ENCODE data around the gene MEOX2.

Gene MEOX2

GRCh38 chr7:15603124-15603523 lies 83.4 kb downstream of the MEOX2 start:
- H3K9me3 ChIP-seq (ENCODE audit: control insufficient read depth in 1 of 2, low read length in 2 of 2), result peaks cover 3 to 4% of the 10 kb centered on the region in 2 donors
- no peak overlapping the region for H3K4me3 ChIP-seq (ENCODE audit: low read depth in 1 of 2, low read length in 2 of 2)
- no peak overlapping the region for H3K9ac ChIP-seq (ENCODE audit: low read depth in 1 of 2, low read length in 2 of 2)
- no peaks in the 10 kb centered on the region for H3K27me3 ChIP-seq (ENCODE audit: control insufficient read depth in 1 of 2, insufficient read depth in 2 of 2, low read length in 2 of 2)
- no peaks in the 10 kb centered on the region for H3K36me3 ChIP-seq (ENCODE audit: control insufficient read depth in 1 of 2, insufficient read depth in 2 of 2, low read length in 2 of 2)
- no peak overlapping the region for H3K27ac ChIP-seq (ENCODE audit: low read depth, low read length)
- H3K4me1 ChIP-seq (ENCODE audit: control insufficient read depth in 1 of 2, insufficient read depth in 2 of 2, low read length in 2 of 2), result no peaks in the 10 kb centered on the region

GRCh38 chr7:15602236-15602635 lies 84.2 kb downstream of the MEOX2 start:
- H3K36me3 ChIP-seq (ENCODE audit: control insufficient read depth in 1 of 2, insufficient read depth in 2 of 2, low read length in 2 of 2), result no peaks in the 10 kb centered on the region
- H3K4me3 ChIP-seq (ENCODE audit: low read depth in 1 of 2, low read length in 2 of 2), result no peak overlapping the region
- no peaks in the 10 kb centered on the region for H3K4me1 ChIP-seq (ENCODE audit: control insufficient read depth in 1 of 2, insufficient read depth in 2 of 2, low read length in 2 of 2)
- H3K27ac ChIP-seq (ENCODE audit: low read depth, low read length), result no peak overlapping the region
- no peaks in the 10 kb centered on the region for H3K27me3 ChIP-seq (ENCODE audit: control insufficient read depth in 1 of 2, insufficient read depth in 2 of 2, low read length in 2 of 2)
- H3K9ac ChIP-seq (ENCODE audit: low read depth in 1 of 2, low read length in 2 of 2), result no peak overlapping the region
- peaks cover 3 to 4% of the 10 kb centered on the region in 2 donors for H3K9me3 ChIP-seq (ENCODE audit: control insufficient read depth in 1 of 2, low read length in 2 of 2)

GRCh38 chr7:15601175-15601574 lies 85.3 kb downstream of the MEOX2 start:
- Histone ChIP-seq H3K9me3 (ENCODE audit: control insufficient read depth in 1 of 2, low read length in 2 of 2) (peaks cover 3 to 4% of the 10 kb centered on the region in 2 donors), H3K27me3 (ENCODE audit: control insufficient read depth in 1 of 2, insufficient read depth in 2 of 2, low read length in 2 of 2) (no peaks in the 10 kb centered on the region), H3K9ac (ENCODE audit: low read depth in 1 of 2, low read length in 2 of 2) (no peak overlapping the region), H3K36me3 (ENCODE audit: control insufficient read depth in 1 of 2, insufficient read depth in 2 of 2, low read length in 2 of 2) (no peaks in the 10 kb centered on the region), H3K27ac (ENCODE audit: low read depth, low read length) (no peak overlapping the region), H3K4me1 (ENCODE audit: control insufficient read depth in 1 of 2, insufficient read depth in 2 of 2, low read length in 2 of 2) (no peaks in the 10 kb centered on the region), H3K4me3 (ENCODE audit: low read depth in 1 of 2, low read length in 2 of 2) (no peak overlapping the region)

- H3K36me3 ChIP-seq (ENCODE audit: control insufficient read depth in 1 of 2, insufficient read depth in 2 of 2, low read length in 2 of 2), result no peaks in the 10 kb centered on the region
- no peak overlapping the region for H3K4me3 ChIP-seq (ENCODE audit: low read depth in 1 of 2, low read length in 2 of 2)
- peaks cover 3 to 4% of the 10 kb centered on the region in 2 donors for H3K9me3 ChIP-seq (ENCODE audit: control insufficient read depth in 1 of 2, low read length in 2 of 2)
- H3K9ac ChIP-seq (ENCODE audit: low read depth in 1 of 2, low read length in 2 of 2), result no peak overlapping the region
- no peak overlapping the region for H3K27ac ChIP-seq (ENCODE audit: low read depth, low read length)
- no peaks in the 10 kb centered on the region for H3K27me3 ChIP-seq (ENCODE audit: control insufficient read depth in 1 of 2, insufficient read depth in 2 of 2, low read length in 2 of 2)
- no peaks in the 10 kb centered on the region for H3K4me1 ChIP-seq (ENCODE audit: control insufficient read depth in 1 of 2, insufficient read depth in 2 of 2, low read length in 2 of 2)
These were observed 86.2 kb downstream of the MEOX2 start for GRCh38 chr7:15600298-15600697.

- no peaks in the 10 kb centered on the region for H3K36me3 ChIP-seq (ENCODE audit: control insufficient read depth in 1 of 2, insufficient read depth in 2 of 2, low read length in 2 of 2)
- H3K9me3 ChIP-seq (ENCODE audit: control insufficient read depth in 1 of 2, low read length in 2 of 2), result peaks cover under 1 to 4% of the 10 kb centered on the region in 2 donors
- H3K4me3 ChIP-seq (ENCODE audit: low read depth in 1 of 2, low read length in 2 of 2), result no peak overlapping the region
- no peak overlapping the region for H3K9ac ChIP-seq (ENCODE audit: low read depth in 1 of 2, low read length in 2 of 2)
- no peaks in the 10 kb centered on the region for H3K4me1 ChIP-seq (ENCODE audit: control insufficient read depth in 1 of 2, insufficient read depth in 2 of 2, low read length in 2 of 2)
- H3K27me3 ChIP-seq (ENCODE audit: control insufficient read depth in 1 of 2, insufficient read depth in 2 of 2, low read length in 2 of 2), result no peaks in the 10 kb centered on the region
- no peak overlapping the region for H3K27ac ChIP-seq (ENCODE audit: low read depth, low read length)
These were observed 92.0 kb downstream of the MEOX2 start for GRCh38 chr7:15594461-15594860.

- Histone ChIP-seq H3K4me1 (ENCODE audit: control insufficient read depth in 1 of 2, insufficient read depth in 2 of 2, low read length in 2 of 2) (no peaks in the 10 kb centered on the region), H3K27ac (ENCODE audit: low read depth, low read length) (no peak overlapping the region), H3K36me3 (ENCODE audit: control insufficient read depth in 1 of 2, insufficient read depth in 2 of 2, low read length in 2 of 2) (no peaks in the 10 kb centered on the region), H3K9ac (ENCODE audit: low read depth in 1 of 2, low read length in 2 of 2) (no peak overlapping the region), H3K27me3 (ENCODE audit: control insufficient read depth in 1 of 2, insufficient read depth in 2 of 2, low read length in 2 of 2) (no peaks in the 10 kb centered on the region), H3K9me3 (ENCODE audit: control insufficient read depth in 1 of 2, low read length in 2 of 2) (no peaks in the 10 kb centered on the region), H3K4me3 (ENCODE audit: low read depth in 1 of 2, low read length in 2 of 2) (no peak overlapping the region)
These were observed 93.1 kb downstream of the MEOX2 start for GRCh38 chr7:15593382-15593781.

GRCh38 chr7:15586266-15586665 lies 100.2 kb downstream of the MEOX2 start:
- Histone ChIP-seq H3K27me3 (ENCODE audit: control insufficient read depth in 1 of 2, insufficient read depth in 2 of 2, low read length in 2 of 2) (no peaks in the 10 kb centered on the region), H3K4me3 (ENCODE audit: low read depth in 1 of 2, low read length in 2 of 2) (no peak overlapping the region), H3K27ac (ENCODE audit: low read depth, low read length) (no peak overlapping the region), H3K9ac (ENCODE audit: low read depth in 1 of 2, low read length in 2 of 2) (no peak overlapping the region), H3K9me3 (ENCODE audit: control insufficient read depth in 1 of 2, low read length in 2 of 2) (peaks cover 6 to 15% of the 10 kb centered on the region in 2 donors), H3K4me1 (ENCODE audit: control insufficient read depth in 1 of 2, insufficient read depth in 2 of 2, low read length in 2 of 2) (peaks cover 0 to under 1% of the 10 kb centered on the region in 2 donors), H3K36me3 (ENCODE audit: control insufficient read depth in 1 of 2, insufficient read depth in 2 of 2, low read length in 2 of 2) (no peaks in the 10 kb centered on the region)

- Histone ChIP-seq H3K4me1 (ENCODE audit: control insufficient read depth in 1 of 2, insufficient read depth in 2 of 2, low read length in 2 of 2) (peaks cover 8 to 9% of the 10 kb centered on the region in 2 donors), H3K4me3 (ENCODE audit: low read depth in 1 of 2, low read length in 2 of 2) (no peak overlapping the region)
These were observed 101.9 kb downstream of the MEOX2 start for GRCh38 chr7:15584575-15584974.

GRCh38 chr7:15582773-15583172 lies 103.7 kb downstream of the MEOX2 start:
- no peak overlapping the region for H3K9ac ChIP-seq (ENCODE audit: low read depth in 1 of 2, low read length in 2 of 2)
- no peaks in the 10 kb centered on the region for H3K36me3 ChIP-seq (ENCODE audit: control insufficient read depth in 1 of 2, insufficient read depth in 2 of 2, low read length in 2 of 2)
- peaks cover 8 to 9% of the 10 kb centered on the region in 2 donors for H3K4me1 ChIP-seq (ENCODE audit: control insufficient read depth in 1 of 2, insufficient read depth in 2 of 2, low read length in 2 of 2)
- H3K4me3 ChIP-seq (ENCODE audit: low read depth in 1 of 2, low read length in 2 of 2), result no peak overlapping the region
- H3K9me3 ChIP-seq (ENCODE audit: control insufficient read depth in 1 of 2, low read length in 2 of 2), result peaks cover 6 to 15% of the 10 kb centered on the region in 2 donors
- no peaks in the 10 kb centered on the region for H3K27me3 ChIP-seq (ENCODE audit: control insufficient read depth in 1 of 2, insufficient read depth in 2 of 2, low read length in 2 of 2)
- H3K27ac ChIP-seq (ENCODE audit: low read depth, low read length), result no peak overlapping the region

More at GRCh38 chr7:15584575-15584974, 101.9 kb downstream of the MEOX2 start:
- Histone ChIP-seq H3K36me3 (ENCODE audit: control insufficient read depth in 1 of 2, insufficient read depth in 2 of 2, low read length in 2 of 2) (no peaks in the 10 kb centered on the region), H3K9me3 (ENCODE audit: control insufficient read depth in 1 of 2, low read length in 2 of 2) (peaks cover 6 to 15% of the 10 kb centered on the region in 2 donors), H3K27ac (ENCODE audit: low read depth, low read length) (no peak overlapping the region), H3K9ac (ENCODE audit: low read depth in 1 of 2, low read length in 2 of 2) (no peak overlapping the region), H3K27me3 (ENCODE audit: control insufficient read depth in 1 of 2, insufficient read depth in 2 of 2, low read length in 2 of 2) (no peaks in the 10 kb centered on the region)

- Histone ChIP-seq H3K4me1 (ENCODE audit: control insufficient read depth in 1 of 2, insufficient read depth in 2 of 2, low read length in 2 of 2) (peaks cover 8 to 9% of the 10 kb centered on the region in 2 donors), H3K36me3 (ENCODE audit: control insufficient read depth in 1 of 2, insufficient read depth in 2 of 2, low read length in 2 of 2) (no peaks in the 10 kb centered on the region), H3K27me3 (ENCODE audit: control insufficient read depth in 1 of 2, insufficient read depth in 2 of 2, low read length in 2 of 2) (no peaks in the 10 kb centered on the region), H3K4me3 (ENCODE audit: low read depth in 1 of 2, low read length in 2 of 2) (no peak overlapping the region), H3K27ac (ENCODE audit: low read depth, low read length) (no peak overlapping the region), H3K9me3 (ENCODE audit: control insufficient read depth in 1 of 2, low read length in 2 of 2) (peaks cover 6 to 13% of the 10 kb centered on the region in 2 donors), H3K9ac (ENCODE audit: low read depth in 1 of 2, low read length in 2 of 2) (no peak overlapping the region)
These were observed 105.0 kb downstream of the MEOX2 start for GRCh38 chr7:15581352-15581951.
